H1 (cell line): Measurements from ENCODE around the gene TRIM67. TPM values are rescaled to one million over a fixed set of nuclear protein-coding genes. Genes with fewer than 3 reads are reported as not detected.

ENCODE experiments used
- CTCF ChIA-PET: fragments of 300-600 bp; sonication (Branson Sonifier 250); formaldehyde crosslinking; loops from one replicate; lab custom pipeline; 2021; ENCODE audit not compliant: partially characterized antibody; lab: Charles Lee
- POLR2A ChIA-PET: fragments of 300-600 bp; sonication (Branson Sonifier 250); formaldehyde crosslinking; loops from one replicate; lab custom pipeline; 2021; ENCODE audit warnings: inconsistent platforms; ENCODE audit not compliant: partially characterized antibody; lab: Charles Lee
- DNase-seq, 2 experiments: peaks; one replicate each; pipeline versions ENCODE4 v3.0.0 to v3.0.0-alpha.2; 2010 to 2022; ENCODE audit warnings: low spot score in 2 of 2, low read depth in 1 of 2, mixed read lengths in 1 of 2
- FAIRE-seq: peaks from 2 replicates; lab custom pipeline; 2011; peaks lifted over from hg19 to GRCh38; lab: Jason Lieb, UNC
- H2AFZ ChIP-seq: 2 replicates; pipeline ENCODE4 v1.8.1; 2012; ENCODE audit warnings: low read length, inconsistent platforms
- H2AK5ac ChIP-seq: 2 replicates; pipeline ENCODE4 v1.6.1; 2013; ENCODE audit warnings: low read depth, low read length
- H2BK120ac ChIP-seq: replicated peaks from 2 replicates; pipeline ENCODE3; 2013; ENCODE audit warnings: low read depth, low read length, inconsistent platforms
- H2BK12ac ChIP-seq: 2 replicates; pipeline ENCODE4 v1.6.1; 2013; ENCODE audit warnings: low read depth, low read length
- H2BK15ac ChIP-seq: 2 replicates; pipeline ENCODE4 v1.6.1; 2013; ENCODE audit warnings: low read length
- H2BK20ac ChIP-seq: 2 replicates; pipeline ENCODE4 v1.6.1; 2013; ENCODE audit warnings: low read length
- H2BK5ac ChIP-seq: 2 replicates; pipeline ENCODE4 v1.6.1; 2013; ENCODE audit warnings: low read depth, low read length
- H3K14ac ChIP-seq: 2 replicates; pipeline ENCODE4 v1.6.1; 2013; ENCODE audit warnings: inconsistent platforms; ENCODE audit not compliant: insufficient read length
- H3K18ac ChIP-seq: 2 replicates; pipeline ENCODE4 v1.6.1; 2013; ENCODE audit warnings: low read length; ENCODE audit errors: extremely low read depth
- H3K23ac ChIP-seq: 2 replicates; pipeline ENCODE4 v1.6.1; 2013; ENCODE audit warnings: inconsistent platforms; ENCODE audit not compliant: insufficient read length
- H3K23me2 ChIP-seq: 2 replicates; pipeline ENCODE4 v1.6.1; 2013; ENCODE audit warnings: low read depth, low read length
- H3K27ac ChIP-seq: 2 replicates; pipeline ENCODE4 v1.6.1; 2011; ENCODE audit warnings: low read depth, low read length, inconsistent platforms
- H3K27me3 ChIP-seq, 4 experiments: replicated peaks in 1 of 4; 1 replicate in 1 of 4; 2 replicates in 3 of 4; pipeline versions ENCODE4 v1.6.1 to v1.8.1; 2011 to 2013; ENCODE audit warnings: low read length in 3 of 4, mild to moderate bottlenecking in 3 of 4, inconsistent platforms in 2 of 4, mixed read lengths in 2 of 4, moderate library complexity in 1 of 4; ENCODE audit not compliant: control insufficient read depth in 3 of 4, insufficient read depth in 3 of 4; ENCODE audit errors: extremely low read depth in 1 of 4
- H3K36me3 ChIP-seq, 4 experiments: 2 replicates each; pipeline versions ENCODE4 v1.6.1 to v1.8.1; 2011 to 2013; ENCODE audit warnings: mild to moderate bottlenecking in 4 of 4, low read length in 3 of 4, moderate library complexity in 2 of 4, control low read depth in 1 of 4, inconsistent platforms in 1 of 4; ENCODE audit not compliant: insufficient read depth in 4 of 4, control insufficient read depth in 2 of 4
- H3K4ac ChIP-seq: replicated peaks from 2 replicates; pipeline ENCODE3; 2013; ENCODE audit warnings: low read length, low read depth, mixed read lengths, inconsistent platforms; ENCODE audit not compliant: insufficient read length
- H3K4me1 ChIP-seq, 4 experiments: replicated peaks in 1 of 4; 1 replicate in 1 of 4; 2 replicates in 3 of 4; pipeline versions ENCODE4 v1.6.1 to v1.8.1; 2011 to 2013; ENCODE audit warnings: low read length in 3 of 4, inconsistent platforms in 2 of 4, mixed read lengths in 1 of 4; ENCODE audit not compliant: insufficient read depth in 4 of 4, control insufficient read depth in 3 of 4
- H3K4me2 ChIP-seq, 2 experiments: 2 replicates each; pipeline versions ENCODE4 v1.6.1 to v1.8.1; 2011 to 2013; ENCODE audit warnings: low read depth in 2 of 2, low read length in 2 of 2, control low read depth in 1 of 2, inconsistent platforms in 1 of 2, mild to moderate bottlenecking in 1 of 2; ENCODE audit not compliant: insufficient read depth in 1 of 2
- H3K4me3 ChIP-seq, 4 experiments: fragments of 200-600, 300-600 bp in 1 of 4; sonication (generic), shearing (Covaris generic), sonication (Bioruptor Twin) in 1 of 4; 2 replicates each; pipeline versions ENCODE4 v1.5.1 to v1.8.1; 2011 to 2016; ENCODE audit warnings: low read length in 4 of 4, low read depth in 3 of 4, control low read depth in 2 of 4, inconsistent platforms in 2 of 4, mild to moderate bottlenecking in 2 of 4, mixed read lengths in 1 of 4, moderate library complexity in 1 of 4; ENCODE audit not compliant: insufficient read depth in 2 of 4; ENCODE audit errors: extremely low read depth in 1 of 4
- H3K56ac ChIP-seq: replicated peaks from 2 replicates; pipeline ENCODE3; 2013; ENCODE audit warnings: low read depth, mild to moderate bottlenecking, mixed read lengths, low read length, inconsistent platforms; ENCODE audit not compliant: insufficient read length
- H3K79me1 ChIP-seq: 2 replicates; pipeline ENCODE4 v1.6.1; 2013; ENCODE audit warnings: low read depth, low read length, control low read depth
- H3K79me2 ChIP-seq, 2 experiments: 2 replicates each; pipeline versions ENCODE4 v1.6.1 to v1.8.1; 2012 to 2013; ENCODE audit warnings: low read length in 2 of 2, mild to moderate bottlenecking in 2 of 2, inconsistent platforms in 1 of 2; ENCODE audit not compliant: insufficient read depth in 2 of 2, control insufficient read depth in 1 of 2
- H3K9ac ChIP-seq, 4 experiments: replicated peaks in 1 of 4; 1 replicate in 1 of 4; 2 replicates in 3 of 4; pipeline versions ENCODE4 v1.6.1 to v1.8.1; 2011 to 2013; ENCODE audit warnings: low read depth in 3 of 4, low read length in 3 of 4, control low read depth in 2 of 4, mild to moderate bottlenecking in 2 of 4, moderate library complexity in 2 of 4, inconsistent platforms in 1 of 4; ENCODE audit errors: extremely low read depth in 1 of 4
- H3K9me3 ChIP-seq, 2 experiments: 2 replicates each; pipeline versions ENCODE4 v1.6.1 to v1.8.1; 2012 to 2013; ENCODE audit warnings: mild to moderate bottlenecking in 2 of 2, moderate library complexity in 2 of 2, control low read depth in 1 of 2, inconsistent platforms in 1 of 2, low read depth in 1 of 2, low read length in 1 of 2, mixed read lengths in 1 of 2; ENCODE audit not compliant: insufficient read depth in 2 of 2
- H4K20me1 ChIP-seq, 2 experiments: replicated peaks in 1 of 2; 2 replicates each; pipeline versions ENCODE3 to v1.8.1; 2011 to 2013; ENCODE audit warnings: inconsistent platforms in 2 of 2, low read length in 2 of 2, mild to moderate bottlenecking in 1 of 2; ENCODE audit not compliant: insufficient read depth in 2 of 2, control insufficient read depth in 1 of 2
- H4K5ac ChIP-seq: 2 replicates; pipeline ENCODE4 v1.6.1; 2013; ENCODE audit warnings: low read length, low read depth, mixed read lengths, inconsistent platforms; ENCODE audit not compliant: insufficient read length
- H4K8ac ChIP-seq: 2 replicates; pipeline ENCODE4 v1.8.0; 2013; ENCODE audit warnings: mild to moderate bottlenecking, moderate library complexity, low read length, inconsistent platforms; ENCODE audit not compliant: insufficient read depth; ENCODE audit errors: extremely low read depth
- H4K91ac ChIP-seq: replicated peaks from 2 replicates; pipeline ENCODE3; 2013; ENCODE audit warnings: low read length, mixed read lengths, inconsistent platforms; ENCODE audit not compliant: insufficient read length
- BCL11A ChIP-seq, 2 experiments: IDR thresholded peaks; one replicate each; pipeline ENCODE4 v1.6.1; 2011; ENCODE audit warnings: low read depth in 2 of 2, low read length in 2 of 2, mild to moderate bottlenecking in 2 of 2
- CBX5 ChIP-seq: fragments of 300-800, 300-1000 bp; sonication (generic); IDR thresholded peaks from 2 replicates; pipeline ENCODE4 v1.7.1; 2016; ENCODE audit warnings: antibody characterized with exemption, low read length, low read depth
- CBX8 ChIP-seq: fragments of 300-800, 300-1000 bp; sonication (generic); IDR thresholded peaks from 2 replicates; pipeline ENCODE4 v1.7.1; 2016; ENCODE audit warnings: low read depth, low read length, borderline replicate concordance
- CREB1 ChIP-seq: IDR thresholded peaks from 2 replicates; pipeline ENCODE4 v1.6.1; 2012; ENCODE audit warnings: inconsistent platforms
- EP300 ChIP-seq, 2 experiments: IDR thresholded peaks; 1 replicate in 1 of 2; 2 replicates in 1 of 2; pipeline ENCODE4 v1.6.1; 2011 to 2012; ENCODE audit warnings: low read depth in 2 of 2, low read length in 2 of 2, mild to moderate bottlenecking in 2 of 2, borderline replicate concordance in 1 of 2, inconsistent platforms in 1 of 2, moderate library complexity in 1 of 2
- GABPA ChIP-seq: IDR thresholded peaks from 2 replicates; pipeline ENCODE4 v1.6.1; 2011; ENCODE audit warnings: mild to moderate bottlenecking, low read length, moderate library complexity, borderline replicate concordance; ENCODE audit not compliant: insufficient read depth
- GTF2F1 ChIP-seq: IDR thresholded peaks from 2 replicates; pipeline ENCODE4 v1.6.1; 2012; ENCODE audit warnings: low read depth, low read length, improper control_type of control experiment, borderline replicate concordance
- HDAC6 ChIP-seq: IDR thresholded peaks from one replicate; pipeline ENCODE4 v1.7.1; 2012; ENCODE audit warnings: low read depth, mild to moderate bottlenecking, inconsistent platforms, low read length, moderate library complexity
- POLR2A ChIP-seq, 2 experiments: IDR thresholded peaks; 1 replicate in 1 of 2; 2 replicates in 1 of 2; pipeline ENCODE4 v1.6.1; 2011; ENCODE audit warnings: low read depth in 2 of 2, low read length in 2 of 2, mild to moderate bottlenecking in 2 of 2; ENCODE audit errors: control extremely low read depth in 1 of 2
- POLR2AphosphoS5 ChIP-seq: IDR thresholded peaks from 2 replicates; pipeline ENCODE4 v1.6.1; 2011; ENCODE audit warnings: low read depth, low read length
- POU5F1 ChIP-seq: IDR thresholded peaks from 2 replicates; pipeline ENCODE4 v1.6.1; 2011; ENCODE audit warnings: low read depth, mild to moderate bottlenecking, low read length, moderate library complexity
- TBP ChIP-seq: IDR thresholded peaks from 2 replicates; pipeline ENCODE4 v1.6.1; 2011; ENCODE audit warnings: low read depth, low read length, improper control_type of control experiment
- ZNF274 ChIP-seq: IDR thresholded peaks from 2 replicates; pipeline ENCODE4 v1.7.0; 2012; ENCODE audit warnings: low read length, borderline replicate concordance; ENCODE audit errors: extremely low read depth
- WGBS, 2 experiments: shearing (Covaris generic) in 1 of 2; methylation state at CpG; one replicate each; pipeline versions ENCODE4 v1.1.6 to v1.1.7; 2013 to 2015; ENCODE audit warnings: low lambda C conversion rate in 2 of 2, mixed read lengths in 2 of 2, inconsistent platforms in 1 of 2, low coverage in 1 of 2, missing lambda C conversion rate in 1 of 2; ENCODE audit not compliant: insufficient replicate concordance in 2 of 2, insufficient coverage in 1 of 2, insufficient read length in 1 of 2; ENCODE audit errors: extremely low coverage in 1 of 2, missing lambda C conversion rate in 1 of 2; 5-methylcytosine and 5-hydroxymethylcytosine counted together
- polyA plus RNA-seq, 7 experiments: library from polyadenylated mRNA; depleted of rRNA in 3 of 7; stranded (reverse) in 5 of 7; unstranded in 2 of 7; fragments of >200 nt in 5 of 7; fragments of 200-250 nt in 2 of 7; gene quantifications; 1 replicate in 5 of 7; 2 replicates in 1 of 7; 4 replicates in 1 of 7; pipeline versions ENCODE4 v1.2.1 to v1.2.3, GENCODE V29; 2011 to 2013; ENCODE audit warnings: missing spikeins in 2 of 7, mixed read lengths in 2 of 7
- total RNA-seq: library from RNA; stranded (reverse); fragmentation: NEBNext Ultra II Directional; extraction: Animal tissue kit (Norgen Biotek cat#: 25700); gene quantifications from 2 replicates; pipeline ENCODE4 v1.2.1, GENCODE V29; 2021
- TF ChIP-seq, protein P1 (sequence below): IDR thresholded peaks from 2 replicates; pipeline ENCODE4 v1.6.1; 2012; ENCODE audit warnings: inconsistent platforms

The TRIM67 gene
- total and polyA plus RNA-seq, 2 of the 8 experiments (the other 6 are each of a cell fraction or from before 2014, with no cell fraction given): under 0.01 TPM; not detected in 1

DNA sequence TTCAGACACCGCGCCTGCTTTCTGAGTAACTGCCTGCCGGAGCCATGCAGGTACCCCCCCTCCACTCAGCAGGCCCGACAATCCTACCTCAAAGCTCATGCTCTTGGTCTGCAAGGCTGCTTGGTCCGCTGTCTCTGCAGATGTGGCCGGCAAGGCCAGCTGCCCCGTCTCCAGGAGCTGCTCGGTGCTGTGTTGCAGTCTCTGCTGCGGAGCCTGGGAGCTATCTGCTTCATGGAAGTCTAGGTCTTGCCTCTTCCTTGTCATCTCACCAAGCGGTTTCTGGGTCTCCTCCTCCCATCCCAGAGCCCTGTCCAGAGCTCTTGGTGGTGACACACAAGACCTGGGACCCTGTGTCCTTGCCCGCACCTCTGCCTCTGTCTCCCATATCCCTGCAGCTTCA is 55.2 kb downstream of the TRIM67 start:
- H3K79me1 ChIP-seq: no peaks in the 10 kb centered on the region
- H3K27ac ChIP-seq: no peak overlapping the region
- no peak overlapping the region for H2BK5ac ChIP-seq
- no peak overlapping the region for H3K4me2 ChIP-seq
- H2BK15ac ChIP-seq: no peak overlapping the region
- no peak overlapping the region for H2BK120ac ChIP-seq
- H2BK12ac ChIP-seq: no peak overlapping the region
- ChIA-PET CTCF (interaction anchor here (1.6 to 1.7 kb wide), 2 partner anchors 55 to 202 kb away, joined by 3 to 4 read pairs; partner anchors contain the start of gene TRIM67), POLR2A (no interaction called here)
- H3K14ac ChIP-seq: no peak overlapping the region
- FAIRE-seq (no peak), DNase-seq (no peak)
- H3K9me3 ChIP-seq: no peaks in the 10 kb centered on the region
- H3K23me2 ChIP-seq: no peaks in the 10 kb centered on the region
- H2AK5ac ChIP-seq: no peak overlapping the region
- H3K36me3 ChIP-seq: no peaks in the 10 kb centered on the region
- WGBS, 2 experiments: 92% methylated on average over 10 of the region's 11 CpGs; no CpG with 5 or more reads in 1 of the 2 experiments
- no peak overlapping the region for H2BK20ac ChIP-seq
- peaks cover 0 to 7% of the 10 kb centered on the region in 2 experiments for H4K20me1 ChIP-seq
- peaks cover 0 to 6% (median under 1%) of the 10 kb centered on the region in 4 experiments; a peak in 4 of 7 replicates for H3K4me1 ChIP-seq
- H3K18ac ChIP-seq: no peak overlapping the region
- H3K23ac ChIP-seq: no peak overlapping the region
- H3K9ac ChIP-seq: no peak overlapping the region
- H3K79me2 ChIP-seq: no peaks in the 10 kb centered on the region
- no peak overlapping the region for H4K91ac ChIP-seq
- no peak overlapping the region for H3K4me3 ChIP-seq
- no peak overlapping the region for H4K8ac ChIP-seq
- no peak overlapping the region for H2AFZ ChIP-seq
- no peak overlapping the region for H4K5ac ChIP-seq
- H3K4ac ChIP-seq: no peak overlapping the region
- H3K56ac ChIP-seq: no peak overlapping the region
- peaks cover 31 to 53% (median 43%) of the 10 kb centered on the region in 4 experiments for H3K27me3 ChIP-seq
- TF ChIP-seq EP300 (IDR thresholded peaks at IDR 0.05; ENCODE audit: borderline replicate concordance in 1 of 2, low read depth in 2 of 2, low read length in 2 of 2) (no peak), CBX8 (no peak), GTF2F1 (no peak), CREB1 (no peak), TBP (no peak), POLR2A (IDR thresholded peaks at IDR 0.05; ENCODE audit: control extremely low read depth in 1 of 2, low read depth in 2 of 2, low read length in 2 of 2) (no peak), POU5F1 (no peak), GABPA (no peak), BCL11A (IDR thresholded peaks at IDR 0.05; ENCODE audit: low read depth in 2 of 2, low read length in 2 of 2) (no peak), ZNF274 (no peak), POLR2AphosphoS5 (no peak), HDAC6 (no peak), CBX5 (no peak)
- TF ChIP-seq, protein P1, sequence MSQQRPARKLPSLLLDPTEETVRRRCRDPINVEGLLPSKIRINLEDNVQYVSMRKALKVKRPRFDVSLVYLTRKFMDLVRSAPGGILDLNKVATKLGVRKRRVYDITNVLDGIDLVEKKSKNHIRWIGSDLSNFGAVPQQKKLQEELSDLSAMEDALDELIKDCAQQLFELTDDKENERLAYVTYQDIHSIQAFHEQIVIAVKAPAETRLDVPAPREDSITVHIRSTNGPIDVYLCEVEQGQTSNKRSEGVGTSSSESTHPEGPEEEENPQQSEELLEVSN: no peak
